Activated B cell treated with CpG ODN at 0.5 μM for 24 hours (primary cell): ENCODE data around the gene UBA52. TPM values are rescaled to one million over a fixed set of nuclear protein-coding genes. Genes with fewer than 3 reads are reported as not detected.

Experiments
- ATAC-seq: fragments of 200-7000 bp; cut with Tn5 transposase; one replicate; pipeline ENCODE4 v1.10.0; 2021; ENCODE audit warnings: low read depth, mild to moderate bottlenecking, moderate library complexity
- CTCF ChIA-PET: fragments of 350-600 bp; sonication (Branson Sonifier 250); formaldehyde crosslinking; loops from one replicate; lab custom pipeline; 2021; ENCODE audit warnings: antibody characterized with exemption; lab: Charles Lee
- POLR2A ChIA-PET: fragments of 350-600 bp; sonication (Branson Sonifier 250); formaldehyde crosslinking; loops from one replicate; lab custom pipeline; 2021; ENCODE audit warnings: antibody characterized with exemption; lab: Charles Lee
- DNase-seq: peaks from one replicate; pipeline ENCODE4 v3.0.0; 2022
- H3K27ac Mint-ChIP-seq: one replicate; pipeline ENCODE4 v1.8.0; 2020; ENCODE audit warnings: mixed read lengths
- H3K27me3 Mint-ChIP-seq: one replicate; pipeline ENCODE4 v1.8.0; 2021; ENCODE audit warnings: mixed read lengths
- H3K36me3 Mint-ChIP-seq: one replicate; pipeline ENCODE4 v1.8.0; 2021; ENCODE audit warnings: low read depth, mixed read lengths
- H3K4me1 Mint-ChIP-seq: one replicate; pipeline ENCODE4 v1.8.0; 2021; ENCODE audit warnings: mixed read lengths
- H3K4me3 Mint-ChIP-seq: one replicate; pipeline ENCODE4 v1.8.0; 2020; ENCODE audit warnings: mild to moderate bottlenecking, mixed read lengths
- H3K9me3 Mint-ChIP-seq: one replicate; pipeline ENCODE4 v1.8.0; 2020; ENCODE audit warnings: mixed read lengths
- CTCF ChIP-seq: fragments of 200-600 bp; IDR thresholded peaks from one replicate; pipeline ENCODE4 v1.8.0; 2022; ENCODE audit warnings: antibody characterized with exemption, mild to moderate bottlenecking
- intact Hi-C: fragments of 100-400 bp; cut with micrococcal nuclease; formaldehyde crosslinking; loops from one replicate; pipeline ENCODE4 v1.15.1; 2024
- total RNA-seq: library from RNA; stranded (reverse); gene quantifications from 2 replicates; pipeline ENCODE4 v1.2.3, GENCODE V29; 2022

UBA52 gene
- total RNA-seq, 1 donor from 2014 or later, result 1,962 TPM

- no peak for TF ChIP-seq CTCF
- ATAC-seq (no peak), DNase-seq (no peak)
- ChIA-PET POLR2A (interaction anchor here (0.6 to 5.0 kb wide), 4 partner anchors 11 to 272 kb away, joined by 4 to 88 read pairs (median 41); partner anchors contain the start of genes ELL, UBA52 and UPF1), CTCF (no interaction called here)
- peak overlapping the region; percentile 87 for H3K27ac Mint-ChIP-seq
- H3K4me1 Mint-ChIP-seq, result peaks cover 25% of the 10 kb centered on the region
- no peaks in the 10 kb centered on the region for H3K9me3 Mint-ChIP-seq
- intact Hi-C loops, result no loop called here
- H3K27me3 Mint-ChIP-seq, result no peaks in the 10 kb centered on the region
- peak overlapping the region; percentile 15 for H3K4me3 Mint-ChIP-seq
- peaks cover 35% of the 10 kb centered on the region for H3K36me3 Mint-ChIP-seq
These were observed 12.0 kb upstream of the UBA52 start for GRCh38 chr19:18559685-18560084.

GRCh38 chr19:18562086-18562485, 9.6 kb upstream of the UBA52 start:
- Mint-ChIP-seq H3K4me1 (peaks cover 25% of the 10 kb centered on the region), H3K27ac (no peak overlapping the region), H3K9me3 (no peaks in the 10 kb centered on the region), H3K27me3 (no peaks in the 10 kb centered on the region), H3K36me3 (peaks cover 54% of the 10 kb centered on the region), H3K4me3 (no peak overlapping the region)
- no peak for TF ChIP-seq CTCF
- no peak for ATAC-seq
- POLR2A ChIA-PET, result no interaction called here
- intact Hi-C loops, result no loop called here
- DNase-seq, result no peak
- CTCF ChIA-PET, result no interaction called here

GRCh38 chr19:18566953-18567352, 4.7 kb upstream of the UBA52 start:
- peaks cover 71% of the 10 kb centered on the region for H3K36me3 Mint-ChIP-seq
- no peak overlapping the region for H3K27ac Mint-ChIP-seq
- no peak overlapping the region for H3K4me3 Mint-ChIP-seq
- ATAC-seq (no peak), DNase-seq (no peak)
- no peak for TF ChIP-seq CTCF
- H3K9me3 Mint-ChIP-seq, result no peaks in the 10 kb centered on the region
- H3K4me1 Mint-ChIP-seq, result peaks cover 7% of the 10 kb centered on the region
- intact Hi-C loops, result no loop called here
- H3K27me3 Mint-ChIP-seq, result no peaks in the 10 kb centered on the region
- POLR2A ChIA-PET, result interaction anchor here (0.7 to 1.3 kb wide), 2 partner anchors 9 to 21 kb away, joined by 3 to 6 read pairs; no protein-coding TSS in a partner anchor
- CTCF ChIA-PET, result no interaction called here

- H3K27ac Mint-ChIP-seq, result no peak overlapping the region
- CTCF ChIA-PET, result no interaction called here
- no peak for ATAC-seq
These were observed 3.3 kb upstream of the UBA52 start for GRCh38 chr19:18568367-18568766.

More at GRCh38 chr19:18568367-18568766, 3.3 kb upstream of the UBA52 start:
- Mint-ChIP-seq H3K4me1 (peaks cover 20% of the 10 kb centered on the region), H3K27me3 (no peaks in the 10 kb centered on the region), H3K9me3 (no peaks in the 10 kb centered on the region), H3K4me3 (no peak overlapping the region), H3K36me3 (peaks cover 72% of the 10 kb centered on the region)
- intact Hi-C loops, result no loop called here
- no peak for TF ChIP-seq CTCF
- no peak for DNase-seq
- POLR2A ChIA-PET, result no interaction called here
